PC-3 (cell line): ENCODE measurements around the gene UBE2R2.

Experiments used
- EZH2 ChIP-seq: fragments of 300-600 bp; sonication (generic); IDR thresholded peaks from one replicate; pipeline ENCODE4 v1.6.1; 2017; ENCODE audit warnings: antibody characterized with exemption, mild to moderate bottlenecking, low read length; ENCODE audit not compliant: unreplicated experiment
- TF ChIP-seq, protein P1 (sequence below): fragments of 300-600 bp; sonication (generic); conservative IDR thresholded peaks from 2 replicates; pipeline ENCODE4 v1.5.1; 2017; ENCODE audit warnings: antibody characterized with exemption, low read depth, mild to moderate bottlenecking, low read length

DNA sequence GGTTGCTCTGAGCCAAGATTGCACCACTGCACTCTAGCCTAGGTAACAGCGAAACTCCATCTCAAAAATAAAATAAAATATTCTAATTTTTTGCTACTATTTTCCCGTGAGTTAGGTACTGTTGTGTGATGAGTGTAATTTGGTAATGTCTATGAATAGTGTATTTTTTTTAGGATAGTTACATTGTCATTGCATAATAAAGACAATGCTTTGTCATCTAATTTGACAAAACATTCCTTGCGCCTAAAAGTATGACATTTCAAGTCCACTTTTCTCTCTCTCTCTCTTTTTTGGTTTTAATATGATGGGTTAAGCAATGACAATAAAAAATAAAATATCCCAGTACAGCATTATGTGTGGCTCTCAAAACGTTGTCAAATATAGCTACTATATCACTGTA, 29.3 kb downstream of the UBE2R2 start:
- TF ChIP-seq, protein P1, sequence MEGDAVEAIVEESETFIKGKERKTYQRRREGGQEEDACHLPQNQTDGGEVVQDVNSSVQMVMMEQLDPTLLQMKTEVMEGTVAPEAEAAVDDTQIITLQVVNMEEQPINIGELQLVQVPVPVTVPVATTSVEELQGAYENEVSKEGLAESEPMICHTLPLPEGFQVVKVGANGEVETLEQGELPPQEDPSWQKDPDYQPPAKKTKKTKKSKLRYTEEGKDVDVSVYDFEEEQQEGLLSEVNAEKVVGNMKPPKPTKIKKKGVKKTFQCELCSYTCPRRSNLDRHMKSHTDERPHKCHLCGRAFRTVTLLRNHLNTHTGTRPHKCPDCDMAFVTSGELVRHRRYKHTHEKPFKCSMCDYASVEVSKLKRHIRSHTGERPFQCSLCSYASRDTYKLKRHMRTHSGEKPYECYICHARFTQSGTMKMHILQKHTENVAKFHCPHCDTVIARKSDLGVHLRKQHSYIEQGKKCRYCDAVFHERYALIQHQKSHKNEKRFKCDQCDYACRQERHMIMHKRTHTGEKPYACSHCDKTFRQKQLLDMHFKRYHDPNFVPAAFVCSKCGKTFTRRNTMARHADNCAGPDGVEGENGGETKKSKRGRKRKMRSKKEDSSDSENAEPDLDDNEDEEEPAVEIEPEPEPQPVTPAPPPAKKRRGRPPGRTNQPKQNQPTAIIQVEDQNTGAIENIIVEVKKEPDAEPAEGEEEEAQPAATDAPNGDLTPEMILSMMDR = no peak
- TF ChIP-seq EZH2 = no peak
